GM06990 (cell line): ENCODE data around the gene SVIL.

Source experiments
- DNase-seq: peaks from one replicate; pipeline ENCODE4 v3.0.0-alpha.2; 2011; ENCODE audit not compliant: insufficient read length; ENCODE audit errors: extremely low read depth
- H3K27me3 ChIP-seq: replicated peaks from 2 replicates; pipeline ENCODE4 v1.6.0; 2011; ENCODE audit warnings: low read length; ENCODE audit not compliant: control insufficient read depth, insufficient read depth
- H3K36me3 ChIP-seq: 2 replicates; pipeline ENCODE4 v1.5.1; 2011; ENCODE audit warnings: low read length; ENCODE audit not compliant: control insufficient read depth, insufficient read depth
- H3K4me3 ChIP-seq: replicated peaks from 2 replicates; pipeline ENCODE4 v1.5.1; 2011; ENCODE audit warnings: low read depth, mild to moderate bottlenecking, control low read depth, low read length
- TF ChIP-seq, protein P1 (sequence below): IDR thresholded peaks from 2 replicates; pipeline ENCODE4 v1.5.1; 2011; ENCODE audit warnings: low read length, control low read depth, mild to moderate bottlenecking, inconsistent platforms; ENCODE audit not compliant: insufficient read depth, poor library complexity, severe bottlenecking

The SVIL gene, protein sequence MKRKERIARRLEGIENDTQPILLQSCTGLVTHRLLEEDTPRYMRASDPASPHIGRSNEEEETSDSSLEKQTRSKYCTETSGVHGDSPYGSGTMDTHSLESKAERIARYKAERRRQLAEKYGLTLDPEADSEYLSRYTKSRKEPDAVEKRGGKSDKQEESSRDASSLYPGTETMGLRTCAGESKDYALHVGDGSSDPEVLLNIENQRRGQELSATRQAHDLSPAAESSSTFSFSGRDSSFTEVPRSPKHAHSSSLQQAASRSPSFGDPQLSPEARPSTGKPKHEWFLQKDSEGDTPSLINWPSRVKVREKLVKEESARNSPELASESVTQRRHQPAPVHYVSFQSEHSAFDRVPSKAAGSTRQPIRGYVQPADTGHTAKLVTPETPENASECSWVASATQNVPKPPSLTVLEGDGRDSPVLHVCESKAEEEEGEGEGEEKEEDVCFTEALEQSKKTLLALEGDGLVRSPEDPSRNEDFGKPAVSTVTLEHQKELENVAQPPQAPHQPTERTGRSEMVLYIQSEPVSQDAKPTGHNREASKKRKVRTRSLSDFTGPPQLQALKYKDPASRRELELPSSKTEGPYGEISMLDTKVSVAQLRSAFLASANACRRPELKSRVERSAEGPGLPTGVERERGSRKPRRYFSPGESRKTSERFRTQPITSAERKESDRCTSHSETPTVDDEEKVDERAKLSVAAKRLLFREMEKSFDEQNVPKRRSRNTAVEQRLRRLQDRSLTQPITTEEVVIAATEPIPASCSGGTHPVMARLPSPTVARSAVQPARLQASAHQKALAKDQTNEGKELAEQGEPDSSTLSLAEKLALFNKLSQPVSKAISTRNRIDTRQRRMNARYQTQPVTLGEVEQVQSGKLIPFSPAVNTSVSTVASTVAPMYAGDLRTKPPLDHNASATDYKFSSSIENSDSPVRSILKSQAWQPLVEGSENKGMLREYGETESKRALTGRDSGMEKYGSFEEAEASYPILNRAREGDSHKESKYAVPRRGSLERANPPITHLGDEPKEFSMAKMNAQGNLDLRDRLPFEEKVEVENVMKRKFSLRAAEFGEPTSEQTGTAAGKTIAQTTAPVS (N-terminal part only)

DNA sequence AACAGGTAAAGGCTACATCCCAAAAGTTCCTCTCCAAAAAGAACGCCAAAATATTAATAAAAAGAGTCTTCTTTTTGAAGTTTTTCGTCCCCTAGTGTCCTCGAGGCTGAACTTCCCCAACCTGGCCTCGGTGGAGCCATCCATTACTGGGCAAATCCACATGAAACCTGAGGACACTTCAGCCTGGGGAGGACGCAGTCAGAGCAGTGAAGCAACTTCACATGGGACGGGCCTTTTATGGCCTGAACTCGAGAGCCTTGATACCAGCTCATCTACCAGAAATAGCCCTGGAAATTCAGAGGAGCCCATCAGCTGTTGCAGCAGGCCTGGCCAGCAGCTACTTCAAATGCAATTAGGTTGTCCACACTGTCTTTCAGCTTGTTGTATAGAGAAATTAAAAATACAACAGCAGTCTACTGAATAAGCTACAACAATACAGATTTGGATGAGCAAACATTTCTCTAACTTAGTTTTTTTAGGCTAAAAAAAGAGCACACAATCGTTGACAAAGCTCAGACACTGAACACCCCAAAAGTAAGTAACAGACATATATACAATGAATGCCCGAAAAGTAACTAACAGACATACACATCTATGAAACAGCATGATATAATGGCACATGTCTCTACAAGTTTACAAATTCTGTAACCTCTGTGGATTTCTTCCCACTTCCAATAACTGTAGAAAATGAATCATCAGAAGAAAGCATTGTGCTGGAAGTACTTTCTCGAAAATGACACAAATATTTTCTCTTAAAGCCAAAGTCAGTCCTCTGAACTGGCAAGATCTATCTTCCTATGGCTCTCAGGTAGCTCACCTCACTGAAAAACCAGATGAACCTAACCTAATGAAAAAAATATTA is at the start of gene SVIL:
SVIL (minus strand) TSS at position 208 of the 862 bp plus-strand sequence. CDS start 79,913 bp downstream, outside the sequence.
- TF ChIP-seq, protein P1, sequence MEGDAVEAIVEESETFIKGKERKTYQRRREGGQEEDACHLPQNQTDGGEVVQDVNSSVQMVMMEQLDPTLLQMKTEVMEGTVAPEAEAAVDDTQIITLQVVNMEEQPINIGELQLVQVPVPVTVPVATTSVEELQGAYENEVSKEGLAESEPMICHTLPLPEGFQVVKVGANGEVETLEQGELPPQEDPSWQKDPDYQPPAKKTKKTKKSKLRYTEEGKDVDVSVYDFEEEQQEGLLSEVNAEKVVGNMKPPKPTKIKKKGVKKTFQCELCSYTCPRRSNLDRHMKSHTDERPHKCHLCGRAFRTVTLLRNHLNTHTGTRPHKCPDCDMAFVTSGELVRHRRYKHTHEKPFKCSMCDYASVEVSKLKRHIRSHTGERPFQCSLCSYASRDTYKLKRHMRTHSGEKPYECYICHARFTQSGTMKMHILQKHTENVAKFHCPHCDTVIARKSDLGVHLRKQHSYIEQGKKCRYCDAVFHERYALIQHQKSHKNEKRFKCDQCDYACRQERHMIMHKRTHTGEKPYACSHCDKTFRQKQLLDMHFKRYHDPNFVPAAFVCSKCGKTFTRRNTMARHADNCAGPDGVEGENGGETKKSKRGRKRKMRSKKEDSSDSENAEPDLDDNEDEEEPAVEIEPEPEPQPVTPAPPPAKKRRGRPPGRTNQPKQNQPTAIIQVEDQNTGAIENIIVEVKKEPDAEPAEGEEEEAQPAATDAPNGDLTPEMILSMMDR: no peak
- no peaks in the 10 kb centered on the region for H3K27me3 ChIP-seq
- DNase-seq: no peak
- no peaks in the 10 kb centered on the region for H3K36me3 ChIP-seq
- no peak within 1 kb of the TSS for H3K4me3 ChIP-seq

DNA sequence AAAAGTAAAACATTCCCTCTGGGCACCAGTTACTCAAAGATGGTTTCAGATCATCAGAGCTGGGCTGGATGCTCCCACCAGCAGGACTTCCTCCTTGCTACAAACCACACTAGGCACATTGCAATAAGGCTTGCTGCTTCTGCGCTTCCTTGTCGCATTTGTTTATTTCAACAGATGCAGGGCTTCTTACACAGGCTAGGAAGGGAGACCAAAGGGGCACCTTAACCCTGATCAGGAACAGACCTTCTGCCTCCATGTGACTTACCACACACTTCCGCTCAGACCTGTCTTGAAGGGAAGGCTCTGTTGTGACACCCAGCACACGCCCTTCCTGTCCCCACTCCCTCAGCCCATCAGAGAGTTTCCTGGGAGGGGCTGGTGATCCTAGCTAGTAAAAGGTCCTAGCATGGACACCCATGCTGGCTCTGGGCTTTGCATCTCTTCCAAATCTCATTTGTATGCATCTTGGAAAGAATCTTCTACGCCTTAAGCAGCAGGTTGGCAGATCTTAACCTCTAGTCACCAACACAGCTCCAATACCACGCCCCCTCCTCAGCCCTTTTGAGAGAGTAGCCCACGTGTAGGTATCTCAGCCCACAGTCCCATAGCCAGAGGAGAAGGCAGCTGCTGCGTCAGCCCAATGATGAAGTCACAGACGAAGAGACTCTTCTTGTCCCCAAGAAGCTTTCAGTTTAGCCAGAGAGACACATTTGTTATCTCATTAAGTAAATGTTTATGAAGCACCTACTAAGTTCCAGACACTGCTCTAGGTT is 47.1 kb upstream of the SVIL start:
- H3K36me3 ChIP-seq: no peaks in the 10 kb centered on the region
- H3K27me3 ChIP-seq: no peaks in the 10 kb centered on the region
- DNase-seq: no peak
- TF ChIP-seq, protein P1: no peak
- H3K4me3 ChIP-seq: no peak overlapping the region

DNA sequence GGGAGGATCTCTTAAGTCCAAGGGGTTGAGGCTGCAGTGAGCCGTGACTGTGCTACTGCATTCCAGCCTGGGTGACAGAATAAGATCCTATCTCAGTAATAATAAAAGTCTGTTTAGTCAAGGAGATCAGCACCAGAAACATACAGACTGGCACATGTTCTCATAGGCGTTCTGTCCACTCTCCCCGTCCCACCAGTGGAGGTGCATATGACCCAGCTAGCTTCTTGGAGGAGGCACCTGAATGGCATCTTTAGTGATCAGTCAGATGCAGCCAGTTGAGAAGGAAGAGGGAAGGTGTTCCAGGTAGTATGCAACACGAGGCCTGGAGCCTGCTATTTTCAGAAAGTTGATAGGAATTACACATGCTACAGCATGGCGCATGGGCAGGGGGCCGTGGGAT is 45.3 kb upstream of the SVIL start:
- H3K27me3 ChIP-seq: no peaks in the 10 kb centered on the region
- no peak for DNase-seq
- TF ChIP-seq, protein P1: no peak
- no peaks in the 10 kb centered on the region for H3K36me3 ChIP-seq
- H3K4me3 ChIP-seq: no peak overlapping the region

DNA sequence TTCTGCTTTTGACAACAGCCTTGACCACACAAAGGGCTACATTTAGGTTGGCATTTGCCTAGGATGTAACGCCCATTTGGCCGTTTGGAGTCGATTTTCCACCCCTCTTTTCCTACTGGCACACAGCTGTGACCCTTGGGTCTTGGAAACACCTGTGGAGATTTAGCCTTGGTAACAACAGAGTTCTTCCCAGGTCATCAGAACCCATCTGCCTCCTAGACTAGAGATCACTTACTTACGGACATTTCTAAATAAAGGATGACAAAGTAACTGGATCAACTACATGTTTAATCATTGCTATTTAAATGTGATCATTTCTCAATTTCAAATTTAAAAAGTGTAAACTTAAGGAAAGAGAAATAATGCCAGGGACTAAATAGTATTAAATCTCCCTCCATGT is 42.0 kb upstream of the SVIL start:
- no peaks in the 10 kb centered on the region for H3K27me3 ChIP-seq
- TF ChIP-seq, protein P1: no peak
- no peak for DNase-seq
- H3K4me3 ChIP-seq: no peak overlapping the region
- no peaks in the 10 kb centered on the region for H3K36me3 ChIP-seq
